GM12892 (cell line): ENCODE results near the gene CARD9.

Experiments used
- POLR2A ChIP-seq: IDR thresholded peaks from 2 replicates; pipeline ENCODE4 v1.6.1; 2011; ENCODE audit warnings: low read depth, low read length, control low read depth
- POLR2AphosphoS5 ChIP-seq: IDR thresholded peaks from 2 replicates; pipeline ENCODE4 v1.6.1; 2011; ENCODE audit warnings: low read depth, low read length, control low read depth

DNA sequence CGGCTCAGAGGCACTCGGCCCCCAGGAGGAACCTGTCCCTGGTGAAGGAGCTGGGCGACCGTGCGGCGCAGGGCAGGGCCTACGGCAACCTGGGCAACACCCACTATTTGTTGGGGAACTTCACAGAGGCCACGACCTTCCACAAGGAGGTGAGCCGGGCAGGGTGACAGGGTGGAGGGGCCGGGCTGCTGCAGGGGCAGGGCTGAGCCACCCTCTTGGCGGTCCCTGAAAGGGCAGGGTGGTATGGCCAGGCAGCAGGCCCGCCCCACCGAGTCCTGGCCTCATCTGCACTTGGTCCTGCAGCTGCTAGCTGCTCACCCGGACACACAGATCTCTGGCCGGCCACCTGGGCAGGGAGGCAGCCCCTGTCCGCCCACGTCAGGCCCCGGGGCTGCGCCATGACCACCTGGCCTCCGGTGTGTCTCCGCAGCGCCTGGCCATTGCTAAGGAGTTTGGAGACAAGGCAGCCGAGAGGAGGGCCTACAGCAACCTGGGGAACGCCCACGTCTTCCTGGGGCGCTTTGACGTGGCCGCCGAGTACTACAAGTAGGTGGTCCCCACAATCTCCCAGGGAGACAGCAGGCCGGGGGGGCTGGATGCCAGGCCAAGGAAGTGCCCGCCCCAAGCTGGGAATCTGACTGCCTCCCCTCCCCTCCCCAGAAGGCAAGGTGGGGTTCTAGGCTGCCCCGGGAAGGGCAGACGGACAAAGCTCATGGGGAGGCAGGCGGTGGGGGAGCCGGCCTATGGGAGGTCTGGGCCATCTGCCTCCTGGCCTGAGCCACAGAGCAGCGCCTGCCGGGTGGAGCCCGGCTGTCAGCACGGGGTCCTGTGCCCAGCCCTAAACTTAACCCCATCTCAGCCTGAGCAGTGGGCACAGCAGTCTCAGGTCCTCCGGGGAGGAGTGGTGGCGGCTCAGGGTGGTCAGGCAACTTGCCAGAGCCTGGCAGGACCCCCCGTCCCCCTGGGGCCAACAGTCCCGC is 35.8 kb downstream of the CARD9 start:
- TF ChIP-seq POLR2A: no peak
- no peak for TF ChIP-seq POLR2AphosphoS5
